Stimulated activated CD4-positive, alpha-beta T cell treated with anti-CD3 and anti-CD28 coated beads, Interleukin-15, amount 100 ng/mL, for 24 hours (primary cell): ENCODE data around the gene IRAK1.

ENCODE experiments used
- DNase-seq: peaks from one replicate; pipeline ENCODE4 v3.0.0-alpha.2; 2020

IRAK1 gene

GRCh38 chrX:153969904-153970356 is 49.8 kb downstream of the IRAK1 start:
- DNase-seq, result no peak

GRCh38 chrX:153969125-153969903 is 50.4 kb downstream of the IRAK1 start:
- no peak for DNase-seq

GRCh38 chrX:153968754-153969124 is 51.0 kb downstream of the IRAK1 start:
- DNase-seq, result peak; percentile 48

GRCh38 chrX:153968255-153968654 is 51.4 kb downstream of the IRAK1 start:
- DNase-seq, result no peak

- DNase-seq, result peak; percentile 46
These were observed 52.0 kb downstream of the IRAK1 start for GRCh38 chrX:153967536-153968224.

- peak; percentile 63 for DNase-seq
These were observed 52.7 kb downstream of the IRAK1 start for GRCh38 chrX:153966841-153967535.

- DNase-seq, result no peak
These were observed 53.4 kb downstream of the IRAK1 start for GRCh38 chrX:153966283-153966688.

- DNase-seq, result no peak
These were observed 54.3 kb downstream of the IRAK1 start for GRCh38 chrX:153965406-153965805.

- DNase-seq, result no peak
These were observed 55.6 kb downstream of the IRAK1 start for GRCh38 chrX:153964105-153964504.

- no peak for DNase-seq
These were observed 56.2 kb downstream of the IRAK1 start for GRCh38 chrX:153963546-153963945.

GRCh38 chrX:153961292-153961691 is 58.4 kb downstream of the IRAK1 start:
- DNase-seq, result no peak

- DNase-seq, result no peak
These were observed 58.9 kb downstream of the IRAK1 start for GRCh38 chrX:153960786-153961185.
